A673 (cell line): ENCODE data around the gene ANKRD36.
"Not testable (repeated sequence)": the region's sequence is repeated elsewhere in the genome, so short reads cannot be mapped to it uniquely, and the experiment has no call there.

Experiments used
- EZH2 ChIP-seq: fragments of 200-600 bp; sonication (generic); IDR thresholded peaks from 2 replicates; pipeline ENCODE4 v1.6.1; 2017; ENCODE audit warnings: borderline replicate concordance, low read depth, mild to moderate bottlenecking, mixed read lengths, antibody characterized with exemption, low read length; ENCODE audit not compliant: poor library complexity, severe bottlenecking
- TF ChIP-seq, protein P1 (sequence below): fragments of 300-800, 200-600 bp; sonication (generic); conservative IDR thresholded peaks from 2 replicates; pipeline ENCODE4 v1.5.1; 2017; ENCODE audit warnings: low read depth, mild to moderate bottlenecking, antibody characterized with exemption, low read length, moderate library complexity, mixed read lengths

DNA sequence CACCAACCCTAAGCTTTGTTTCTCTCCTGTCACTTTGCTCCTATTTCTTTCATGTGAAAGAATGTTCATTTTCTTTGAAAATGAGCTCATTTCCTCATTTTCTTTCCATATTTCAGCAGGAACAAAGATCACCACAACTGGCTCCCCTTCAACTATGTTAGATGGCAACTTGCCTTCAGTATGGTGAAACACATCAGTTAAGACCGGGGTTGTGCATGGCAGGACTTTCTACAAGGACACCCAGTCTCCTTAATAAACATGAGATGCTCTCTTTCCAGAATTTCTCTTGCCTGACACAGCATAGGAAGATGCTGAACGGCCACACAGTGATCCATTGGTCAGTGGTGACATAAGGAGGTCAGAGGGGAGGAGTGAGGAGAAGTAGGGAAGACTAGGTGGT lies 172.2 kb downstream of the ANKRD36 start:
- TF ChIP-seq, protein P1, sequence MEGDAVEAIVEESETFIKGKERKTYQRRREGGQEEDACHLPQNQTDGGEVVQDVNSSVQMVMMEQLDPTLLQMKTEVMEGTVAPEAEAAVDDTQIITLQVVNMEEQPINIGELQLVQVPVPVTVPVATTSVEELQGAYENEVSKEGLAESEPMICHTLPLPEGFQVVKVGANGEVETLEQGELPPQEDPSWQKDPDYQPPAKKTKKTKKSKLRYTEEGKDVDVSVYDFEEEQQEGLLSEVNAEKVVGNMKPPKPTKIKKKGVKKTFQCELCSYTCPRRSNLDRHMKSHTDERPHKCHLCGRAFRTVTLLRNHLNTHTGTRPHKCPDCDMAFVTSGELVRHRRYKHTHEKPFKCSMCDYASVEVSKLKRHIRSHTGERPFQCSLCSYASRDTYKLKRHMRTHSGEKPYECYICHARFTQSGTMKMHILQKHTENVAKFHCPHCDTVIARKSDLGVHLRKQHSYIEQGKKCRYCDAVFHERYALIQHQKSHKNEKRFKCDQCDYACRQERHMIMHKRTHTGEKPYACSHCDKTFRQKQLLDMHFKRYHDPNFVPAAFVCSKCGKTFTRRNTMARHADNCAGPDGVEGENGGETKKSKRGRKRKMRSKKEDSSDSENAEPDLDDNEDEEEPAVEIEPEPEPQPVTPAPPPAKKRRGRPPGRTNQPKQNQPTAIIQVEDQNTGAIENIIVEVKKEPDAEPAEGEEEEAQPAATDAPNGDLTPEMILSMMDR, result not testable (repeated sequence)
- not testable (repeated sequence) for TF ChIP-seq EZH2
